ENCODE measurements around the gene PPM1A.

Gene PPM1A

DNA sequence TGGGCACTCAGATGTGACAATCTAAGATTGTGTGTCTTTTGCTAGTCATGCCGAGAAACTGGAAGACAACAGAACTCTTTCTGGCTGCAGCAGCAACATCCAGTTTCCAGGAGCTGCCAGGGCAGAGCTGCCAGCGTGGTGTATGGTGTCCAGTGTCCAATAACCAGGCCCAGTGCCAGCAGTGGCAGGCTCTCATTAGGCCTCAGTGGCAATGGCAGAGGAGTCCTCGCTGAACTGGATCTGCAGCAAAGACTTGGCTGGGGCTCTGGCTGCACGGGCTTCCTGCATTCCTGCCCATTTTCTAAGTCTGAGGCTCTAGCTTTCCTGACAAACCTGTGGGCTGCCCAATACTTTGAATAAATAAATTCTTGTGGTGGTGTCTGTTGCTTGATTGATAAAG, 26.2 kb upstream of the PPM1A start:
- Histone ChIP-seq H3K4me1 (ENCODE audit: insufficient read depth, poor library complexity, severe bottlenecking) (no peaks in the 10 kb centered on the region), H3K27me3 (ENCODE audit: insufficient read depth, poor library complexity, severe bottlenecking) (no peaks in the 10 kb centered on the region), H3K4me3 (ENCODE audit: severe bottlenecking) (no peak overlapping the region), H3K9me3 (ENCODE audit: severe bottlenecking) (no peaks in the 10 kb centered on the region), H3K36me3 (ENCODE audit: low read depth) (no peaks in the 10 kb centered on the region), H3K27ac (ENCODE audit: poor library complexity, severe bottlenecking) (no peak overlapping the region)
- ATAC-seq (ENCODE audit: low read depth) (no peak), DNase-seq (ENCODE audit: low spot score) (no peak)
- TF ChIP-seq, protein P1, sequence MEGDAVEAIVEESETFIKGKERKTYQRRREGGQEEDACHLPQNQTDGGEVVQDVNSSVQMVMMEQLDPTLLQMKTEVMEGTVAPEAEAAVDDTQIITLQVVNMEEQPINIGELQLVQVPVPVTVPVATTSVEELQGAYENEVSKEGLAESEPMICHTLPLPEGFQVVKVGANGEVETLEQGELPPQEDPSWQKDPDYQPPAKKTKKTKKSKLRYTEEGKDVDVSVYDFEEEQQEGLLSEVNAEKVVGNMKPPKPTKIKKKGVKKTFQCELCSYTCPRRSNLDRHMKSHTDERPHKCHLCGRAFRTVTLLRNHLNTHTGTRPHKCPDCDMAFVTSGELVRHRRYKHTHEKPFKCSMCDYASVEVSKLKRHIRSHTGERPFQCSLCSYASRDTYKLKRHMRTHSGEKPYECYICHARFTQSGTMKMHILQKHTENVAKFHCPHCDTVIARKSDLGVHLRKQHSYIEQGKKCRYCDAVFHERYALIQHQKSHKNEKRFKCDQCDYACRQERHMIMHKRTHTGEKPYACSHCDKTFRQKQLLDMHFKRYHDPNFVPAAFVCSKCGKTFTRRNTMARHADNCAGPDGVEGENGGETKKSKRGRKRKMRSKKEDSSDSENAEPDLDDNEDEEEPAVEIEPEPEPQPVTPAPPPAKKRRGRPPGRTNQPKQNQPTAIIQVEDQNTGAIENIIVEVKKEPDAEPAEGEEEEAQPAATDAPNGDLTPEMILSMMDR (IDR thresholded peaks at IDR 0.05; ENCODE audit: poor library complexity, severe bottlenecking), result no peak

DNA sequence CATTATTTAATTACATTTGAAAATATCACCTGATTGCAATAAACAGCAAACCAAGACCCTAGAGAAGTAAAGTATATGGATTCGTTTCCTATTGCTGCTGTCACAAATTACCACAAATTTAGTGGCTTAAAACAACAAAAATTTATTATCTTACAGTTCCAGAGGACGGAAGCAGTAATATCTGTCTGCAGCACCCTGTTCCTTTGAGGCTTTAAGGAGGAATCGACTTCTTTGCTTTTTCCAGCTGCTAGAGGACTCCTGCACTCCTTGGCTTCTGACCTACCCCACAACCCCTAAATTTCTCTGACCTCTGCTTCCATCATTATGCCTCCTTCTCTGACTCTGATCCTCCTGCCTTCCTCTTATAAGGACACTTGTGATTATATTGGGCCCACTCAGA, 23.8 kb upstream of the PPM1A start:
- Histone ChIP-seq H3K4me3 (ENCODE audit: severe bottlenecking) (no peak overlapping the region), H3K27me3 (ENCODE audit: insufficient read depth, poor library complexity, severe bottlenecking) (no peaks in the 10 kb centered on the region), H3K36me3 (ENCODE audit: low read depth) (no peaks in the 10 kb centered on the region), H3K4me1 (ENCODE audit: insufficient read depth, poor library complexity, severe bottlenecking) (no peaks in the 10 kb centered on the region), H3K9me3 (ENCODE audit: severe bottlenecking) (no peaks in the 10 kb centered on the region), H3K27ac (ENCODE audit: poor library complexity, severe bottlenecking) (no peak overlapping the region)
- DNase-seq (ENCODE audit: low spot score), result no peak
- no peak for ATAC-seq (ENCODE audit: low read depth)
- TF ChIP-seq, protein P1 (IDR thresholded peaks at IDR 0.05; ENCODE audit: poor library complexity, severe bottlenecking), result no peak

DNA sequence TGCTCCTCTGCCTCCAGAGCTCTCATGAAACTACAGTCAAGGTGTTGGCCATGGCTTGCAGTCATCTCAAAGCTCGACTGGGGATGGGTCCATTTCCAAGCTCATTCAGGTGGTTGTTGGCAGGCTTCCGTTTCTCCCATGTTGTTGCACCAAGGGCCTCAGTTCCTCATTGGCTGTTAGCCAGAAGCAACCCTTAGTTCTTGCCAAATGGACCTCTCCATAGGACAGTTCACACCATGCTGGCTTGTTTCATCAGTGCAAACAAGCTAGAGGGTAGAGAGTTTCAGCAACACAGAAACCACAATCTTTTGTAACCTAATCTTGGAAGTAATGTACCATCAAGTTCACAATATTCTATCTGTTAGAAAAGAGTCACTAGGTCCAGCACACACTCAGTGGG, 22.7 kb upstream of the PPM1A start:
- Histone ChIP-seq H3K9me3 (ENCODE audit: severe bottlenecking) (no peaks in the 10 kb centered on the region), H3K27ac (ENCODE audit: poor library complexity, severe bottlenecking) (no peak overlapping the region), H3K4me1 (ENCODE audit: insufficient read depth, poor library complexity, severe bottlenecking) (no peaks in the 10 kb centered on the region), H3K4me3 (ENCODE audit: severe bottlenecking) (no peak overlapping the region), H3K36me3 (ENCODE audit: low read depth) (no peaks in the 10 kb centered on the region), H3K27me3 (ENCODE audit: insufficient read depth, poor library complexity, severe bottlenecking) (no peaks in the 10 kb centered on the region)
- TF ChIP-seq, protein P1 (IDR thresholded peaks at IDR 0.05; ENCODE audit: poor library complexity, severe bottlenecking), result no peak
- ATAC-seq (ENCODE audit: low read depth) (no peak), DNase-seq (ENCODE audit: low spot score) (no peak)

DNA sequence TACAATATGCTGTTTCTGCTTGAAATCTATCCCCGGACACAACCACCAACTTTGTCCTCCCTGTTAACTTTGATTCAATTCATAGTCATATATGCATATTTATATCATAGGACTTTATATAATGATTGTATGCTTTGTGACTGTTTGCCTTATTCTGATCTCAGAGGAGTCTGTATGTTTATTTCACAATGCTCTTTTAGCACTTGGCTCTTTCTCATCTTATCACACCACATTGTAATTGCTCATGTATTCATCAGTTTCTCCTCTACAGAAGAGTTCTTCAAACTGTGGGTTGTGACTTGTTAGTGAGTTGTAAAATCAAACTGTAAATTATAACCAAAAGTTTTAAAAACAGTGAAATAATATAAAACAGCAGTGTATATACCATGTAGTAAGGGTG, 21.7 kb upstream of the PPM1A start:
- no peak for DNase-seq (ENCODE audit: low spot score)
- ATAC-seq (ENCODE audit: low read depth), result no peak
- H3K27me3 ChIP-seq (ENCODE audit: insufficient read depth, poor library complexity, severe bottlenecking), result no peaks in the 10 kb centered on the region
- no peaks in the 10 kb centered on the region for H3K36me3 ChIP-seq (ENCODE audit: low read depth)
- TF ChIP-seq, protein P1 (IDR thresholded peaks at IDR 0.05; ENCODE audit: poor library complexity, severe bottlenecking), result no peak
- H3K4me3 ChIP-seq (ENCODE audit: severe bottlenecking), result no peak overlapping the region
- H3K27ac ChIP-seq (ENCODE audit: poor library complexity, severe bottlenecking), result no peak overlapping the region
- H3K9me3 ChIP-seq (ENCODE audit: severe bottlenecking), result no peaks in the 10 kb centered on the region
- H3K4me1 ChIP-seq (ENCODE audit: insufficient read depth, poor library complexity, severe bottlenecking), result no peaks in the 10 kb centered on the region

DNA sequence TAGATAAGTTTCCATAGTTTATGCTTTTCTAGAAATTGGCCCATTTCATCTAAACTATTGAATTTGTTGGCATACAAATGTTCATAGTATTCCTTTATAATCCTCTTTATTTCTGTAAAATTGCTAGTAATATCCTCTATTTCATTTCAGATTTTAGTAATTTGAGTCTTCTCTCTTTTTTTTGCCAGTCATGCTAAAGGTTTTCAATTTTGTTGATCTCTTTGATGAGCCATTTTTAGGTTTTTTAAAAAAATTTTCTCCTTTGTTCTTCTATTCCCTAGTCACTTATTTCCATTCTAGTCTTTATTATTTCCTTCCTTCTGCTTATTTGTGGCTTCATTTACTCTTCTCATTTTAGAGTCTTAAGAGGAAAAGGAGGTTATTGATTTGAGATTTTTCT, 19.4 kb upstream of the PPM1A start:
- H3K9me3 ChIP-seq (ENCODE audit: severe bottlenecking), result no peaks in the 10 kb centered on the region
- H3K27ac ChIP-seq (ENCODE audit: poor library complexity, severe bottlenecking), result no peak overlapping the region
- H3K4me3 ChIP-seq (ENCODE audit: severe bottlenecking), result no peak overlapping the region
- DNase-seq (ENCODE audit: low spot score) (no peak), ATAC-seq (ENCODE audit: low read depth) (no peak)
- TF ChIP-seq, protein P1 (IDR thresholded peaks at IDR 0.05; ENCODE audit: poor library complexity, severe bottlenecking), result no peak
- H3K27me3 ChIP-seq (ENCODE audit: insufficient read depth, poor library complexity, severe bottlenecking), result no peaks in the 10 kb centered on the region
- H3K36me3 ChIP-seq (ENCODE audit: low read depth), result no peaks in the 10 kb centered on the region
- H3K4me1 ChIP-seq (ENCODE audit: insufficient read depth, poor library complexity, severe bottlenecking), result no peaks in the 10 kb centered on the region

Data from RWPE2 (cell line).